Loucy (cell line): ENCODE results near the gene ANO2.

Source experiments
- EZH2phosphoT487 ChIP-seq: fragments of 200-600 bp; IDR thresholded peaks from 2 replicates; pipeline ENCODE4 v1.6.1; 2018; ENCODE audit warnings: antibody characterized with exemption, mild to moderate bottlenecking, moderate library complexity, borderline replicate concordance
- TF ChIP-seq, protein P1 (sequence below): fragments of 200-600 bp; sonication (generic); conservative IDR thresholded peaks from 2 replicates; pipeline ENCODE4 v1.5.1; 2014; ENCODE audit warnings: mild to moderate bottlenecking, antibody characterized with exemption, low read length

DNA sequence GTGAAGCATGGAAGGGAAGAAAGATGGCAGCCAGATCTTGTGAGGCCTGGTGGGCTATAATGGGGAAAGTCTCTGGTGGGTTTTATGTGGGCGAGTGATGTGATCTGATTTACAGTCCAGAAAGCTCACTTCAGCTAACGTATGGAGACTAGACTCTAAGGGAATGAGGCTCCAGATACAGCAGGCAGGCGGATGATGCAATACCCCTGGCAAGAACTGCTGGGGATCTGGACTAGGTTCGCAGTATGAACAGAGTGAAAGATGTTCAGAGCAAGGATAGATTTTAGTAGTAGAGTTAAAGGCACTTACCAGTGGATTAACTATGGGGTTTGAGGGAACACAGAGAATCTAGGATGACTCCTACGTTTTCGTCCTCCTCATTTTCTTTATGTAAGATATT lies 253.1 kb downstream of the ANO2 start:
- TF ChIP-seq, protein P1, sequence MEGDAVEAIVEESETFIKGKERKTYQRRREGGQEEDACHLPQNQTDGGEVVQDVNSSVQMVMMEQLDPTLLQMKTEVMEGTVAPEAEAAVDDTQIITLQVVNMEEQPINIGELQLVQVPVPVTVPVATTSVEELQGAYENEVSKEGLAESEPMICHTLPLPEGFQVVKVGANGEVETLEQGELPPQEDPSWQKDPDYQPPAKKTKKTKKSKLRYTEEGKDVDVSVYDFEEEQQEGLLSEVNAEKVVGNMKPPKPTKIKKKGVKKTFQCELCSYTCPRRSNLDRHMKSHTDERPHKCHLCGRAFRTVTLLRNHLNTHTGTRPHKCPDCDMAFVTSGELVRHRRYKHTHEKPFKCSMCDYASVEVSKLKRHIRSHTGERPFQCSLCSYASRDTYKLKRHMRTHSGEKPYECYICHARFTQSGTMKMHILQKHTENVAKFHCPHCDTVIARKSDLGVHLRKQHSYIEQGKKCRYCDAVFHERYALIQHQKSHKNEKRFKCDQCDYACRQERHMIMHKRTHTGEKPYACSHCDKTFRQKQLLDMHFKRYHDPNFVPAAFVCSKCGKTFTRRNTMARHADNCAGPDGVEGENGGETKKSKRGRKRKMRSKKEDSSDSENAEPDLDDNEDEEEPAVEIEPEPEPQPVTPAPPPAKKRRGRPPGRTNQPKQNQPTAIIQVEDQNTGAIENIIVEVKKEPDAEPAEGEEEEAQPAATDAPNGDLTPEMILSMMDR = no peak
- no peak for TF ChIP-seq EZH2phosphoT487
